Measurements from ENCODE around the gene PRF1.

Gene PRF1

GRCh38 chr10:70575874-70576802 is 26.4 kb downstream of the PRF1 start:
- DNase-seq = no peak

GRCh38 chr10:70575486-70575873 is 27.1 kb downstream of the PRF1 start:
- DNase-seq = no peak

- DNase-seq = no peak
Observed at GRCh38 chr10:70573599-70574506, 28.7 kb downstream of the PRF1 start.

DNA sequence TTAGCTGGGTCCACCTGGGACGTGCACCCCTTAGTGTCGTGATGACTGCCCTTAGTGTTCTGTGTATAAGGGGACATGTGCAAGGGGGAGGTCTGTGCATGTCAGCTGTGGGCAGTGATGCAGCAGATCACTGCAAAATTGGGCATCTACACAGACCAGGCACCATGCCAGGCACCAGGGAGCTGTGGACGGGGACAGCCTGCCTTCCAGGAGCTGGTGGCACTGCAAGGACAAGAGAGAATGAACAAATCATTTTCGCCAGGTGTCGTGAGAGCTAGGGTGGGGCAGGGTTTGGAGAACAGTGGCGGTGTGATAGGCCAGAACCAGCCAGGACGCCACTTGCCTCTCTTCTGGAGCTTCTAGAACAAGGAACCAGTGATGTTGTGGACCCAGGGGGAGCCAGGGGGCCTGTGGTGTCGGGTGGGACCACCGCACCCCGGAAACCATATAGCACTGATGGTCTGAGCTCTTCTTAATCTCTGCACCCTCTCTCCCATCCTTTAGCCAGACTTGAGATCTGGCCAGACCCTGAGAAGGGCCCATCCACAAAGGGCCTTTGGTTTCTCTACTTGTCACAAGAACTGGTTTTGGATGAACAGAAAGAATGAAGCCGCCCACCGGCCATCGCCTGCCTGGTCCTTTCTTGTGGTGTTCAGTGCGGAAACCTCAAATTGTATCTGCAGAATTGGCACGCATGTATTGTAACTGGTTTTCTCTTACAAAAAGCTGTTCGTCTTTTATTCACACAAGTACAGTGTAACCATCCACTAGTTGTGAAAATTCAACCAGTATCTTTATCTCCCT is 30.7 kb downstream of the PRF1 start:
- no peak for DNase-seq

GRCh38 chr10:70571236-70571635 is 31.3 kb downstream of the PRF1 start:
- no peak for DNase-seq

DNA sequence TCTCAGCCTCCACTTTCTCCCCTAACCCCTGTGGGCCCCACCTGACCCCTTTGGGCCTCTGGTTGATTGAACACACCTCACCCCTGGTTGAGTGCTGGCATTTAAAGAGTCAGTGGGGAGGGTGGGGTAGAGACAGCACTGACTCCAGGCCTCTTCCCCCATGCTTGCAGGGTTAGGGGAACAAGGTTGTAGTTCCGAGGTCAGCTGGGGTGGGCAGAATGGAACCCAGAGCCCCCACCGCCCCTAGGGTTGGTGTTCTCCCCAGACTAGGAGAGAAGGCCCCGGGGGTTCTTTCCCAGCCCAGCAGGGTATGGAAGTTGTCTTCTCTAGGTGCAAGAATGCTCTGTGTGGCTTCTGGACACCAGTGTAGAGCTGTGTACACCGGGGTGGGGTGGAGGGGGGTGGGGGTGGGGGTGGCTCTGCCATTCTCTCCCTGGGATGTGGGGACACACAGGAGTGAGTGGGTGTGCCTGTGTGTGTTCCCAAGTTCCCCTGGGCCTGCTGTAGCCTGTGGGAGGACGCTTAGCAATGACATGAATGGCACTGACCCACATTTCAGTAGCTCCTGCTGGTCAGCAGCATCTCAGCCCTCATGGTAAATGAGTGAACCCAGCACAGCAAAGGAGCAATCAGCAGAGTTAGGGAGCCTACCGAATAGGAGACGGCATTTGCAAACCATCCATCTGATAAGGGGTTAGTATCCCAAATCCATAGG is 33.6 kb downstream of the PRF1 start:
- DNase-seq = no peak

GRCh38 chr10:70568113-70568512 is 34.4 kb downstream of the PRF1 start:
- DNase-seq = no peak

DNA sequence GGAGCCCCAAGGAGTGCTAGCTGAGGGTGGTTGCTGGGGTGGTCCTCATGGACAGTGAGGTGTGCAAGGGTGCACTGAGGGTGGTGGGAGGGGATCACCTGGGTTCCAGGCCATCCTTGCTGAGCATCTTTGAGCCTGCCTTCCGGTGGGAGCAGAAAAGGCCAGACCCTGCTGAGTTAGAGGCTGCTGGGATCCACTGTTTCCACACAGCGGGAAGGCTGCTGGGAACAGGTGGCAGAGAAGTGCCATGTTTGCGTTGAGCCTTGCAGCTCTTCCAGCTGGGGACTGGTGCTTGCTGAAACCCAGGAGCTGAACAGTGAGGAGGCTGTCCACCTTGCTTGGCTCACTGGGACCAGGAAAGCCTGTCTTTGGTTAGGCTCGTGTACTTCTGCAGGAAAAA is 34.9 kb downstream of the PRF1 start:
- no peak for DNase-seq

GRCh38 chr10:70566515-70567290 is 35.8 kb downstream of the PRF1 start:
- DNase-seq = no peak

GRCh38 chr10:70565556-70566514 is 36.7 kb downstream of the PRF1 start:
- DNase-seq = no peak

DNA sequence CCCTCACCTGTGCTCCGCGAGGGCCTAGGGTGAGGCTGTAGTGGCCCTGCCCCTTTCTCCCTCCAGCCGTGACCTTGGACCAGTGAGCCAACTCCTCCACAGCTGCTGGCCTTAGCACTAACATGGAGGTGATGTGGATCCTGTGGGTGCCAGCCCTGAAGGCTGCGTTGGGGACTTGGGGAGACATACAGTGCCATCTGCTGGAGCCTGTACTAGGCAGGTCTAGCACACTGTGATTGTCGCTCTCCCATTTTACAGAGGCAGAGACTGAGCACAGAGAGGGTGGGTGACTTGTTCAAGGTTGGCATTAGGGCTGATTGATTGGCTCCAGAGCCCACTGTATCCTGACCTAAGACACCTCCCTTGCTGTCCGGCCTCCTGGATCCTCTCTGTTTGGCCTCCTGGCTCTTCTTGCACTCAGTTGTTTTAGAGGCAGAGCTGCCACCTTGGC is 37.6 kb downstream of the PRF1 start:
- DNase-seq = no peak

DNA sequence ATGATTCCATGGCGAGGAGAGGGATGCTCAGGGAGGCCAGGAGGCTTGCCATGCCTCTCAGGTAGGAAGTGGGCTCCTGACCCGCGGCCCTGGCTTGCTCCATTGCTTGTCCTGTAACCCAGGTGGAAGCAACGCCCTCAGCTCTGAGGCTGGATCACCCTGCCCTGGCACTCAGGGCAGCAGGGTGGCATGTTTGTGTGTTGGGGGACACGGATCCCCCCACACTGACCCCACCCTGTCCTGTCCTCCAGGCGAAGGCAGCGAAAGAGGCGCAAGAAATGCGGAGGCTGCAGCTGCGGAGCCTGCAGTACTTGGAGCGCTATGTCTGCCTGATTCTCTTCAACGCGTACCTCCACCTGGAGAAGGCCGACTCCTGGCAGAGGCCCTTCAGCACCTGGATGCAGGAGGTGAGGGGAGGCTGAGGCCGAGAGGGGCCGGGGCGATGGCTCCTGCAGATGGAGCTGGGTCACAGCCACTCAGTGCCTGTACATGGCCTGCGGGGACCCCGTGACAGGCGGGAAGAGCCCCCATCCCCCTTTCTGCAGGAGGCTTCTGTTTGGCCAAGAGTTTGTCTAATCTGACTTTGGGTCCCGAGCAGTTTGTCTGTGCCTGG is 38.3 kb downstream of the PRF1 start:
- DNase-seq = no peak

- no peak for DNase-seq
Observed at GRCh38 chr10:70563230-70563629, 39.3 kb downstream of the PRF1 start.

GRCh38 chr10:70562036-70562755 is 40.3 kb downstream of the PRF1 start:
- no peak for DNase-seq

DNA sequence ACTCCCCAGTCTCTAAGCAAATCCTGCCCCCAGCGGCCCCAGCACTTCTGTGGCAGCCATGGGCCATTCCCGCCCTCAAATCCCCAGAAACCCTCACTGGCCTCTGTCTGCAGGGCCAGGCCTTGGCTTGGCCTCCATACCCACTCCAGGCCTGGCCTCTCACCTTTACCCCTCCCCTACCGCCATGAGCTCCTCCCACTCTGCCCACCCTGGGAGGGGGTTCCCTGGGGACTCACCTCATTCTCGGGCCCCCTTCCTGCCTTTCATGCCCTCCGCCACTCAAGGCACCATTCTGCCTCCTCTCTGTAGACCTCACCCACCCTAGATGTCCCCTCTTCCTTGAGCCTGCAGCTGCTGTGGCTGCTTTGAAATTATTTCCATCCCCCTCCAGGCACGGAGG is 41.0 kb downstream of the PRF1 start:
- DNase-seq = no peak

GRCh38 chr10:70561070-70561469 is 41.5 kb downstream of the PRF1 start:
- DNase-seq = no peak

- DNase-seq = no peak
Observed at GRCh38 chr10:70560511-70560941, 42.0 kb downstream of the PRF1 start.

- DNase-seq = no peak
Observed at GRCh38 chr10:70559861-70560260, 42.7 kb downstream of the PRF1 start.
